Activated CD4-positive, alpha-beta T cell treated with anti-CD3 and anti-CD28 coated beads for 36 hours (primary cell): ENCODE measurements around the gene CHST11. TPM values are rescaled to one million over a fixed set of nuclear protein-coding genes. Genes with fewer than 3 reads are reported as not detected.

Experiments used
- ATAC-seq: fragments of 200-7000 bp; cut with Tn5 transposase; one replicate; pipeline ENCODE4 v1.10.0; 2021; ENCODE audit warnings: mild to moderate bottlenecking, moderate library complexity
- CTCF ChIA-PET: fragments of 350-600 bp; sonication (Branson Sonifier 250); formaldehyde crosslinking; loops from one replicate; lab custom pipeline; 2021; ENCODE audit warnings: antibody characterized with exemption; lab: Charles Lee
- POLR2A ChIA-PET: fragments of 350-600 bp; sonication (Branson Sonifier 250); formaldehyde crosslinking; loops from one replicate; lab custom pipeline; 2021; ENCODE audit warnings: antibody characterized with exemption, inconsistent platforms; lab: Charles Lee
- DNase-seq: peaks from one replicate; pipeline ENCODE4 v3.0.0-alpha.2; 2020
- H3K27ac Mint-ChIP-seq: one replicate; pipeline ENCODE4 v1.8.0; 2021; ENCODE audit warnings: mixed read lengths
- H3K27me3 Mint-ChIP-seq: one replicate; pipeline ENCODE4 v1.8.0; 2021; ENCODE audit warnings: mixed read lengths
- H3K36me3 Mint-ChIP-seq: one replicate; pipeline ENCODE4 v1.8.0; 2021; ENCODE audit warnings: low read depth, mixed read lengths
- H3K4me1 Mint-ChIP-seq: one replicate; pipeline ENCODE4 v1.8.0; 2021; ENCODE audit warnings: mixed read lengths
- H3K4me3 Mint-ChIP-seq: one replicate; pipeline ENCODE4 v1.8.0; 2021; ENCODE audit warnings: mild to moderate bottlenecking, moderate library complexity, mixed read lengths
- H3K9me3 Mint-ChIP-seq: one replicate; pipeline ENCODE4 v1.8.0; 2021; ENCODE audit warnings: low read depth, mixed read lengths
- intact Hi-C, 2 experiments: fragments of 100-400 bp; cut with DNase I in 1 of 2; cut with micrococcal nuclease in 1 of 2; formaldehyde crosslinking; loops; one replicate each; pipeline versions ENCODE4 v1.14.2 to v1.15.1; 2022 to 2024; cut with DNase I, micrococcal nuclease
- total RNA-seq, 2 experiments: library from RNA; stranded (reverse); gene quantifications; one replicate each; pipeline ENCODE4 v1.2.3, GENCODE V29; 2021

The CHST11 gene
- total RNA-seq, 2 experiments from 2014 or later: 33.3 to 33.6 TPM

DNA sequence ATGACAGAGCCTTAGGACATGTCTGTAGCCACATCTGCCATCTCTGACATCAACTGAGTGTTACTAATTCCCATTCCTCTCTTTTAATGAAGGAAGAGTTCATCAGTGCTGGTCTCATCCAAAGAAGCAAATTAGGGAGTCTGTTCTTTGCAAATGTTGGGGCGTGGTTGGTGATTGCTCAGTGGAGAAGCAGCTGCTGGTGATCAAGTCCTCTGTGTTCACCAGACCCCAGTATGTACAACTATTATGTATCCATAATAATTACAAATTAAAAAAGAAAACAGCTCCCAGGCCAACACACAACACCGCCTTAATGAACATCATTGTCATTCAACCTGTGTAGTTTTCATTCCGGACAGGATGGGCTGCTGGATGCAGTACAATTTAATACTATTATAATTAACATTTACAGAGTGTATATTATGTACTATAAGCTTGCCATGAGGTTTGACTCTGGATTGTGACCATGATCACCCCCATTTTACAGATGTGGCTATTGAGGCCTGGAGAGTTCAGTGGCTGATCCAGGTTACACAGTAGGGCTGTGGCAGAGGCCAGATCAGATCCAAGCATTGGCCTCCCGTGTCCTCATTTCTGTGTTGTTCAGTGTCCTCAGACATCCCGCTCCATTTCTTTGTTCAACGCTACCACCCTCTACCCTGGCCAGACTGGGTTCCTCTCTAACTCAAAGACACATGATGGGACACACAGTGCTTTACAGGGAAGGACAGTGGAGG, 179.0 kb downstream of the CHST11 start:
- Mint-ChIP-seq H3K4me3 (no peak overlapping the region), H3K36me3 (peaks cover 11% of the 10 kb centered on the region), H3K9me3 (peaks cover 5% of the 10 kb centered on the region), H3K27ac (no peak overlapping the region), H3K4me1 (peaks cover 35% of the 10 kb centered on the region), H3K27me3 (no peaks in the 10 kb centered on the region)
- DNase-seq (no peak), ATAC-seq (no peak)
- POLR2A ChIA-PET: interaction anchor here (0.6 kb wide), 1 partner anchor 404 kb away, joined by 5 read pairs; no protein-coding TSS in a partner anchor
- intact Hi-C loops: no loop called here
- CTCF ChIA-PET: no interaction called here

DNA sequence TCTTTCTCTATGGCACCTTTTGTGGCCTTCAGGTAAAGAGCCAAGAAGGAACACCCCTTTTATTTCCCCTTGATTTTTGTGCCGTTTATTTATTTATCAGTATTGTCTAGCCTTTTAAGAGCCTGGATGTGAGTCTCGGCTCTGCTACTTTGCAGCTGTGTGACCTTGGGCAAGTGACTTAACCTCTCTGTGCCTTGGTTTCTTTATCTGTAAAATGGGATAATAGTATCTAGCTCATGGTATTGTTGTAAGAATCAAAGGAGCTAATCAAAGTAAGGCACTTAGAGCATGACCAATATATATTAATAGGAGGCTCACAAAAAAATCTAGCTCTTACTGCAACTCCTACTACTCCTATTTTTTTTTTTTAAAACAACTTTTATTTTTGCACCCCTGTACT, 179.7 kb downstream of the CHST11 start:
- peaks cover 5% of the 10 kb centered on the region for H3K9me3 Mint-ChIP-seq
- CTCF ChIA-PET: no interaction called here
- H3K27ac Mint-ChIP-seq: no peak overlapping the region
- H3K27me3 Mint-ChIP-seq: no peaks in the 10 kb centered on the region
- peaks cover 11% of the 10 kb centered on the region for H3K36me3 Mint-ChIP-seq
- H3K4me3 Mint-ChIP-seq: no peak overlapping the region
- DNase-seq (no peak), ATAC-seq (no peak)
- intact Hi-C loops: no loop called here
- peaks cover 35% of the 10 kb centered on the region for H3K4me1 Mint-ChIP-seq
- POLR2A ChIA-PET: interaction anchor here (0.6 kb wide), 1 partner anchor 404 kb away, joined by 5 read pairs; no protein-coding TSS in a partner anchor

DNA sequence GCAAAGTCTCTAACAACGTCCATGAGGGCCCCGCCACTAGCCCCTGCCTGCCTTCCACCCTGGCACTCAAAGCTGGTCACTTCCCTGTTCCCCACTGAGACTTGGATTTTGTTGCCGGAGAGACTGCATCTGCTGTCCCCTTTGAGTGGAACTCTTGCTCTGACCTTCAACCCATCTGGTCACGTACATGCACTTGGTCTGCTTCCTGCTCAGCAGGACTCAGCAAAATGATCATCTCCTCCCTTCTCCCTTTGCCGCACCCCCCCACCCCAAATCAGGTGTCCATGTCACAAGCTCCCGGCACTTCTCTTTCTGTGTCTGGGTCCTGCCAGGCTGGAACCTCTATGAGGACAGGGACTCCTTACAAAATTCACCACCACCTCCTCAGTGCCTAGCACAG, 180.9 kb downstream of the CHST11 start:
- DNase-seq (no peak), ATAC-seq (no peak)
- CTCF ChIA-PET: no interaction called here
- H3K9me3 Mint-ChIP-seq: peaks cover 5% of the 10 kb centered on the region
- H3K27ac Mint-ChIP-seq: no peak overlapping the region
- H3K4me1 Mint-ChIP-seq: peaks cover 32% of the 10 kb centered on the region
- no peaks in the 10 kb centered on the region for H3K27me3 Mint-ChIP-seq
- no peak overlapping the region for H3K4me3 Mint-ChIP-seq
- POLR2A ChIA-PET: no interaction called here
- intact Hi-C loops: no loop called here
- peaks cover 11% of the 10 kb centered on the region for H3K36me3 Mint-ChIP-seq

DNA sequence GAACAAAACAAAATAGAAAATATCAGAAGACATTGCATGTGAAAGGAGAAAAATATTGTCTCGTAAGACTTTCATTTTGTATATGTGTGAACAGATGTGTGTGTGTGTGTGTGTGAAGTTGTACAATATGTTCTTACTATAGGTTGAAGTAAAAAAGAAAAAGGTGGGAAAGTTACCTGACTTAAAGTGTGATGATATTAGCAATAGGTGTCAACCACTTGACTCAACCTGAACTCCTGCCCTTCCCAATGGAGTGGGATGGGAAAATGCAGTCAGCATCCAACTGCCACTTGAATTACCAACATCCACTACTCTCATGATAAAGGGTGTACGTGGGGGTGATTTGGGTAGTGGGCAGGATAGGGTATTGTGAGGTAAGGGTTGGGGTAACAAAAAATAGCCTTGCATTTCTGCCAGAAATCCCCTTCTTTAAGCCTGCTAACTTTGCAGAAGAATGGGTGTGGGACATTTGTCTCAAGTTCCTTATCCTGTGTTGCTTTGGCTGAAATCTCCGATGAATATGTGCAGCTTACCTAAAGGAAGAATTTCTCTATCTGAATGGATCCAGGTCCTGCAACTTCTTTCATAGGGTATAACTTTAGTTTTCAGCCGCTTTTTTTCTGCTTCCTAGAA, 181.6 kb downstream of the CHST11 start:
- CTCF ChIA-PET: no interaction called here
- Mint-ChIP-seq H3K27me3 (no peaks in the 10 kb centered on the region), H3K4me3 (no peak overlapping the region), H3K4me1 (peaks cover 32% of the 10 kb centered on the region), H3K9me3 (peaks cover 5% of the 10 kb centered on the region), H3K27ac (no peak overlapping the region), H3K36me3 (peaks cover 11% of the 10 kb centered on the region)
- no peak for DNase-seq
- no peak for ATAC-seq
- intact Hi-C loops: no loop called here
- POLR2A ChIA-PET: no interaction called here

DNA sequence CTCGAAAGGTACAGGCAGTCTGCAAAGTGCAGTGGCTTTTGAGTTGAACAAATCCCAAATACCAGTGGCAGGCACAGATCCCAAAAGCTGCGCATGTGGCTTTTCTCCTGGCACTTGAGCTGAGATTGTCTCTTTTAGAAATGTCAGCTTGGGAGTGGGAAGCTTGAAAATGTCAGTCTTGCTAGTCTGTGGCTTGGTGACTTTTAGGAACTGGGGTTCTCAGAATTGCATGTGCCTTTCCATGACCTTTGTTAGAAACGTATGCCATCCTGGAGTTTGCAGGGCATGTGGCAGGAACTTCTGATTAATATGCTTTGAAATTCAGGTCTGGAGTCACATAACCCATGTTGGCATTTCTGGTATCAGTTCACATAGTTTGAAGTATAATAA, 182.1 kb downstream of the CHST11 start:
- no peak overlapping the region for H3K27ac Mint-ChIP-seq
- CTCF ChIA-PET: no interaction called here
- no peak overlapping the region for H3K4me3 Mint-ChIP-seq

DNA sequence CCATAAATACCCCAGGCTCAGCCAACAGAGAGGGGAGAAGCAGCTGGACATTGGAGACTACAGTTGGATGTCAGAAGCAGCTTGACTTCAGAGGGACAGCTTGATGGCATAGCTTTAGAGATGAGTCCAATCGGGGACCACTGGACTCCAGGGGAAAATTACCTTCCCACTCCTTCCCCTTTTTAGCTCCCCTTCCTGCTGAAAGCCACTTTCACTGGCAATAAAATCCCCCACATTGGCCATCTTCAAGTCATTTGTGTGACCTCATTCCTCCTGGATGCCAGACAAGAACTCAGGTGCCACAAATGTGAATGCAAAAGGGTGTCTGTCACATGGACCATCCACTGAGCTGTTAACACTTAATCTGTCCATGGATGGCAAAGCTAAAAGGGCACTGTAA, 184.2 kb downstream of the CHST11 start:
- Mint-ChIP-seq H3K27me3 (no peaks in the 10 kb centered on the region), H3K4me1 (peaks cover 45% of the 10 kb centered on the region), H3K4me3 (no peak overlapping the region), H3K9me3 (peaks cover 5% of the 10 kb centered on the region), H3K27ac (no peak overlapping the region), H3K36me3 (peaks cover 12% of the 10 kb centered on the region)
- intact Hi-C loops: no loop called here
- DNase-seq (no peak), ATAC-seq (no peak)
- ChIA-PET POLR2A (no interaction called here), CTCF (interaction anchor here (0.8 to 1.2 kb wide), 5 partner anchors 11 to 259 kb away, joined by 3 to 6 read pairs (median 4); no protein-coding TSS in a partner anchor)

More for the DNA sequence above, 182.1 kb downstream of the CHST11 start:
- Mint-ChIP-seq H3K36me3 (peaks cover 11% of the 10 kb centered on the region), H3K27me3 (no peaks in the 10 kb centered on the region), H3K4me1 (peaks cover 37% of the 10 kb centered on the region), H3K9me3 (peaks cover 5% of the 10 kb centered on the region)
- intact Hi-C loops: no loop called here
- POLR2A ChIA-PET: no interaction called here
- ATAC-seq (no peak), DNase-seq (no peak)

DNA sequence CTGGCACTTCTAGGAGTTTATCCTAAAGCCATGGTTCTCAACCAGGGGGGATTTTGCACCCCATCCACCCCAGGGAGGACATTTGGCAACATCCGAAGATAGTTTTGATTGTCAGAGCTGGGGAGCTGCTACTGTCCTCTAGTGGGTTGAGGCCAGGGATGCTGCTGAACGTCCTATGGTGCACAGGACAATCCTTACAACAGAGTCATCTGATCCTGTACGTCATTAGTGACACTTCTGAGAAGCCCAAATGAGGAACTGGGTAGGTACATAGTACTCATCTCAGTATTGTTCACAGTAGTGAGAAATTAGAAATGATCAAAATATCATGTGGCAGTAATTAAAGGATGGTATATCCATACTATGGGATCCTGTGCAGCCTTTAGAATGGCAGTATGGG, 185.1 kb downstream of the CHST11 start:
- intact Hi-C loops: no loop called here
- CTCF ChIA-PET: no interaction called here

DNA sequence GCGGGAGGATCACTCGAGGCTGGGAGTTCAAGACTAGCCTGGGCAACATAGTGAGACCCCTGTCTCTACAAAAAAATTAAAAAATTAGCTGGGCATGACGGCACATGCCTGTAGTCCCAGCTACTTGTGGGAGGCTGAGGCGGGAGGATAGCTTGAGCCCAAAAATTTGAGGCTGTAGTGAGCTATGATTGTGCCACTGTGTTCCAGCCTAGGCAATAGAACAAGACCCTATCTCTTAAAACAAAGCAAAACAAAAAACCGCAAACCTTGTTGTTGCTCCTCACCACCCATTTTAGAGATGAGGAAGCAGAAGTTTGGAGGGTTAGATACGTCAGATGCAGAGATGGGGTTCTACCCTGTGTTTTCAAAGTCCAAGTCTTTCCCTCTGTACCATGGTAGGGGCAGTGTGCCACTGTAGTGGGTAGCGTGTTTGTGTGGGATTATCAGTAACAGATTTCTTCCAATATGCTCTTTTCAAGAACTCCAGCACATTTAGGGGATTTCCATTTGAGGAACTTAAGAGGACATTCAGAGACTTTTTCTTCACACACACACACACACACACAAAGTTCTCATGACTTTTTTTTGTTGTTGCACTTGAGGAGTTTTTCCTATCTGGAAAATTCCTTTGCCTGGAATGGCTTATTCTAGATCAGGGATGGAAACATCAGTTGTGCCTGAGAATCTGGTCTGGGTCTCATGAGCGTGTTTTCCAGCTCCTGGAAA, 186.5 kb downstream of the CHST11 start:
- no peak for DNase-seq
- no peaks in the 10 kb centered on the region for H3K27me3 Mint-ChIP-seq
- H3K36me3 Mint-ChIP-seq: peaks cover 24% of the 10 kb centered on the region
- ChIA-PET CTCF (interaction anchor here (0.9 to 1.2 kb wide), 2 partner anchors 11 to 73 kb away, joined by 3 read pairs; no protein-coding TSS in a partner anchor), POLR2A (no interaction called here)
- ATAC-seq: no peak
- H3K4me1 Mint-ChIP-seq: peaks cover 45% of the 10 kb centered on the region
- H3K9me3 Mint-ChIP-seq: peaks cover 11% of the 10 kb centered on the region
- intact Hi-C loops: no loop called here
- H3K27ac Mint-ChIP-seq: peak overlapping the region; percentile 67
- no peak overlapping the region for H3K4me3 Mint-ChIP-seq

More for the DNA sequence above, 185.1 kb downstream of the CHST11 start:
- H3K27me3 Mint-ChIP-seq: no peaks in the 10 kb centered on the region
- no peak overlapping the region for H3K4me3 Mint-ChIP-seq
- no peak overlapping the region for H3K27ac Mint-ChIP-seq
- H3K9me3 Mint-ChIP-seq: peaks cover 8% of the 10 kb centered on the region
- peaks cover 47% of the 10 kb centered on the region for H3K4me1 Mint-ChIP-seq
- POLR2A ChIA-PET: no interaction called here
- peaks cover 18% of the 10 kb centered on the region for H3K36me3 Mint-ChIP-seq
- ATAC-seq (peak; percentile 57), DNase-seq (no peak)

DNA sequence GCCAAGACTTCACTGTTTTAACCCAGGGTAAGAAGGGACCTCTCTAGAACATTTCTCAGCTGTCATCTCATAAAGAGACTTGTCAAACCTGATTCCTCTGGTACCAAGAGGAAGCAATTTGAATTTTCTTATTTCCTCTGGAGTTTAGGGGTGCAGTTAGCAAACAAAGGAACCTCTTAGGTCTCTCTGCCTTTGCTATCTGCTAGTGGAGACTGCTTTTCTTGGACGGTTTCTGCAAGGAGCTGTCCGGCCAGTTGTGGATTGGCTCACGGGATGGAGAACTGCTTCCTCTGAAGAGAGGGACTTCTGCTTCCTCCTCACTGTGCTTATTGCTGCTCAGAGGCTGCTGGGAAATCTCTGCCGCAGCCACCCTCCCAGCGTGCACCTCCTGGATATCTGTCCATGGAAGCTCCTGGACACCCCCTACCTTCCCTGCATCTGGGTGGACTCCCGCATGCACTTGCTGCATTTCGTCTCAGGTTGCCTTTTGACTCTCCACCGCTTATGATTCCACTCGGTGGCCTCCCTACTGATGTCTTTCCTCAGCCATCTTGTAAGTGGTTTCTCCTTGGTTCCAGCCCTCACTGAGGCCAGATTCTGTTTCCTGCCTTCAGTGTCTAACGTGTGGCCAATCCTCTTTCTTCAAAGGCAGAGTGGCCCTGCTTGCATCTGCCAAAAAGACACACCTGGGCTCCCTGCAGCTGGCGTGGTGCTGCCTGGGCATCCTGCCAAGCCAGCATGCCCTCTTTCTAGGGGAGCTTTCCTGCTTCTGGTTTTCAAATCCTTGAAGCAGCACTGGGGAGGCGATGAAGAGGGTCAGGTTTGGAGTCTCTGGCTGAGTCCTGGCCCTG, 187.3 kb downstream of the CHST11 start:
- DNase-seq (peak; percentile 20), ATAC-seq (peak; percentile 35)
- Mint-ChIP-seq H3K9me3 (peaks cover 11% of the 10 kb centered on the region), H3K27me3 (no peaks in the 10 kb centered on the region), H3K4me1 (peaks cover 43% of the 10 kb centered on the region), H3K4me3 (peak overlapping the region; percentile 15), H3K36me3 (peaks cover 24% of the 10 kb centered on the region), H3K27ac (peak overlapping the region; percentile 67)
- ChIA-PET POLR2A (no interaction called here), CTCF (interaction anchor here (0.9 to 1.2 kb wide), 3 partner anchors 9 to 74 kb away, joined by 3 to 4 read pairs (median 3); no protein-coding TSS in a partner anchor)
- intact Hi-C loops: no loop called here

DNA sequence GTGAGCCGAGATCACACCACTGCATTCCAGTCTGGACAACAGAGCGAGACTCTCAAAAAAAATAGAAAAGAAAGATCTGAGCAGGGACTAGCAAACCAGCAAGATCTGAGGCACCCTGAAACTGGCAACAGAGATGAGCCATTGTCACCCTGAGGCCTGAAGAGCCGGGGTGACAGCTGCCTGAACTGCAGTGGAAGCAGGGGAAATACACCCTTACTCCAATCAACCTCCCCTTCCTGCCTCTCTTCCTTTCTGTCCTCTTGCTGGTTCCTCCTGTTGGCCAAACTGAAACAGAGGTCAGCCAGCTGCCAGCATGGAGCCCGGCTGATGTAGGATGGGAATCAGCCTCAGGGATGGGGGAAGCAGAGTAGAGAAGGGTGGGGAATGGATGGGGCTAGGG, 192.0 kb downstream of the CHST11 start:
- H3K27me3 Mint-ChIP-seq: no peaks in the 10 kb centered on the region
- DNase-seq (no peak), ATAC-seq (peak; percentile 30)
- intact Hi-C loops: no loop called here
- H3K27ac Mint-ChIP-seq: no peak overlapping the region
- peaks cover 7% of the 10 kb centered on the region for H3K9me3 Mint-ChIP-seq
- POLR2A ChIA-PET: no interaction called here
- H3K4me3 Mint-ChIP-seq: no peak overlapping the region
- H3K4me1 Mint-ChIP-seq: peaks cover 28% of the 10 kb centered on the region
- CTCF ChIA-PET: interaction anchor here (1.1 to 1.2 kb wide), 2 partner anchors 12 to 267 kb away, joined by 4 read pairs; no protein-coding TSS in a partner anchor
- peaks cover 15% of the 10 kb centered on the region for H3K36me3 Mint-ChIP-seq
